ENCODE data around the gene NFAT5.

DNA sequence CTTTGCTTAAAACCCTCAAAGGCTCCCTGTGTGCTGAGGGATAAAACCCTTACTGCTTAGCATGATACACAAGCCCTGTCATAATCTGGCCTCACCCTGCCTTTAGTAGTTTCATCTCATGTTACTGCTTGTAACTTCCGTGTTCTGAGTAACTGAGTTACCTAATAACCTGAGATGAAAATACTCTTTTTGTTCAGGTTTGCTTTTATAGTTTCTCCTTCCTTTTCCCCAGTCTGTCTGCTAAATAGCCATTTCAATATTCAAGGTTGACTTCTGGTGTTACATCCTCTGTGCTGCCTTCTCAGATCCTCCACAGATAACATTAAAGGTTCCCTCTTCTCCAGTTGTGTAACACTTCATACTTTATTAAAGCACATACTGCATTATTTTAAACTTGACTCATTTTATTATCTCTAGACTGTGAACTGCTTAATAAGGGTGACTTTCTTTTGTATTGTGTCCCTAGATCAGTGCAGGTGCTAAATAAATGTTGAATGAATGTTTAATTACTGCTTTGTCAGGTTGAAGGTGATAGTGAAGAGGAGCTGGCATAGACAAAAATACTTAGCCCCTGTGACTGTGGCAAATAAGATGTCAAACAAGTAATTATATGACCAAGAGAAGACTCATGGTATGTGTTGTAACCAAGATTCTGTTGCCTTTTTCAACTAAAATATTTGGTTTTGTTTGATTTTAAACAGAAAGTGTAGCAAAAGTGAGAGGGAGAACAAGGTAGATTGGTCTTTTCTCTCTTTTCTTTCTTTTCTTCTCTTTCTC, 47.8 kb downstream of the NFAT5 start:
- TF ChIP-seq, protein P1, sequence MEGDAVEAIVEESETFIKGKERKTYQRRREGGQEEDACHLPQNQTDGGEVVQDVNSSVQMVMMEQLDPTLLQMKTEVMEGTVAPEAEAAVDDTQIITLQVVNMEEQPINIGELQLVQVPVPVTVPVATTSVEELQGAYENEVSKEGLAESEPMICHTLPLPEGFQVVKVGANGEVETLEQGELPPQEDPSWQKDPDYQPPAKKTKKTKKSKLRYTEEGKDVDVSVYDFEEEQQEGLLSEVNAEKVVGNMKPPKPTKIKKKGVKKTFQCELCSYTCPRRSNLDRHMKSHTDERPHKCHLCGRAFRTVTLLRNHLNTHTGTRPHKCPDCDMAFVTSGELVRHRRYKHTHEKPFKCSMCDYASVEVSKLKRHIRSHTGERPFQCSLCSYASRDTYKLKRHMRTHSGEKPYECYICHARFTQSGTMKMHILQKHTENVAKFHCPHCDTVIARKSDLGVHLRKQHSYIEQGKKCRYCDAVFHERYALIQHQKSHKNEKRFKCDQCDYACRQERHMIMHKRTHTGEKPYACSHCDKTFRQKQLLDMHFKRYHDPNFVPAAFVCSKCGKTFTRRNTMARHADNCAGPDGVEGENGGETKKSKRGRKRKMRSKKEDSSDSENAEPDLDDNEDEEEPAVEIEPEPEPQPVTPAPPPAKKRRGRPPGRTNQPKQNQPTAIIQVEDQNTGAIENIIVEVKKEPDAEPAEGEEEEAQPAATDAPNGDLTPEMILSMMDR (IDR thresholded peaks at IDR 0.05; ENCODE audit: extremely low read depth in 1 of 2, insufficient read depth in 1 of 2, low read depth in 1 of 2, low read length in 2 of 2): no peak
- TF ChIP-seq POLR2A (IDR thresholded peaks at IDR 0.05; ENCODE audit: low read depth, low read length) (no peak), POLR2AphosphoS5 (IDR thresholded peaks at IDR 0.05; ENCODE audit: insufficient read depth, low read depth, low read length) (no peak), MYC (IDR thresholded peaks at IDR 0.05; ENCODE audit: low read depth, low read length) (no peak), FOS (IDR thresholded peaks at IDR 0.05; ENCODE audit: borderline replicate concordance, insufficient read depth, low read length) (no peak)

Measured in endothelial cell of umbilical vein (primary cell).